Transverse colon (tissue), 3 donors: ENCODE data around the gene FREY1.

Source experiments
- EP300 ChIP-seq: sonication (generic); formaldehyde crosslinking; IDR thresholded peaks from one replicate; pipeline ENCODE4 v1.6.1; 2017; ENCODE audit warnings: antibody characterized with exemption, low read depth
- POLR2A ChIP-seq: fragments of 450-650 bp; IDR thresholded peaks from one replicate; pipeline ENCODE4 v1.6.1; 2016; ENCODE audit warnings: antibody characterized with exemption, mild to moderate bottlenecking, moderate library complexity
- TF ChIP-seq, protein P1 (sequence below), 5 experiments: fragments of 200-600 bp in 3 of 5; fragments of 450-650 bp in 2 of 5; sonication (generic) in 3 of 5; IDR thresholded peaks; 1 replicate in 2 of 5; 2 replicates in 3 of 5; pipeline ENCODE4 v1.5.1; 2016 to 2017; ENCODE audit warnings: antibody characterized with exemption in 5 of 5, inconsistent platforms in 3 of 5, mild to moderate bottlenecking in 2 of 5, moderate library complexity in 1 of 5

- no peak for TF ChIP-seq POLR2A
- no peak for TF ChIP-seq EP300
- TF ChIP-seq, protein P1, sequence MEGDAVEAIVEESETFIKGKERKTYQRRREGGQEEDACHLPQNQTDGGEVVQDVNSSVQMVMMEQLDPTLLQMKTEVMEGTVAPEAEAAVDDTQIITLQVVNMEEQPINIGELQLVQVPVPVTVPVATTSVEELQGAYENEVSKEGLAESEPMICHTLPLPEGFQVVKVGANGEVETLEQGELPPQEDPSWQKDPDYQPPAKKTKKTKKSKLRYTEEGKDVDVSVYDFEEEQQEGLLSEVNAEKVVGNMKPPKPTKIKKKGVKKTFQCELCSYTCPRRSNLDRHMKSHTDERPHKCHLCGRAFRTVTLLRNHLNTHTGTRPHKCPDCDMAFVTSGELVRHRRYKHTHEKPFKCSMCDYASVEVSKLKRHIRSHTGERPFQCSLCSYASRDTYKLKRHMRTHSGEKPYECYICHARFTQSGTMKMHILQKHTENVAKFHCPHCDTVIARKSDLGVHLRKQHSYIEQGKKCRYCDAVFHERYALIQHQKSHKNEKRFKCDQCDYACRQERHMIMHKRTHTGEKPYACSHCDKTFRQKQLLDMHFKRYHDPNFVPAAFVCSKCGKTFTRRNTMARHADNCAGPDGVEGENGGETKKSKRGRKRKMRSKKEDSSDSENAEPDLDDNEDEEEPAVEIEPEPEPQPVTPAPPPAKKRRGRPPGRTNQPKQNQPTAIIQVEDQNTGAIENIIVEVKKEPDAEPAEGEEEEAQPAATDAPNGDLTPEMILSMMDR (IDR thresholded peaks at IDR 0.05) = no peak
Observed at GRCh38 chr11:45881708-45882368, 25.2 kb downstream of the FREY1 start.
